Hematopoietic multipotent progenitor cell treated with erythropoietin and hydrocortisone succinate and interleukin-3 and kit ligand, for 4 days (in vitro differentiated cells): ENCODE measurements around the gene ANKMY1.

Experiments used
- DNase-seq: peaks from one replicate; pipeline ENCODE4 v3.0.0-alpha.2; 2015

The ANKMY1 gene

DNA sequence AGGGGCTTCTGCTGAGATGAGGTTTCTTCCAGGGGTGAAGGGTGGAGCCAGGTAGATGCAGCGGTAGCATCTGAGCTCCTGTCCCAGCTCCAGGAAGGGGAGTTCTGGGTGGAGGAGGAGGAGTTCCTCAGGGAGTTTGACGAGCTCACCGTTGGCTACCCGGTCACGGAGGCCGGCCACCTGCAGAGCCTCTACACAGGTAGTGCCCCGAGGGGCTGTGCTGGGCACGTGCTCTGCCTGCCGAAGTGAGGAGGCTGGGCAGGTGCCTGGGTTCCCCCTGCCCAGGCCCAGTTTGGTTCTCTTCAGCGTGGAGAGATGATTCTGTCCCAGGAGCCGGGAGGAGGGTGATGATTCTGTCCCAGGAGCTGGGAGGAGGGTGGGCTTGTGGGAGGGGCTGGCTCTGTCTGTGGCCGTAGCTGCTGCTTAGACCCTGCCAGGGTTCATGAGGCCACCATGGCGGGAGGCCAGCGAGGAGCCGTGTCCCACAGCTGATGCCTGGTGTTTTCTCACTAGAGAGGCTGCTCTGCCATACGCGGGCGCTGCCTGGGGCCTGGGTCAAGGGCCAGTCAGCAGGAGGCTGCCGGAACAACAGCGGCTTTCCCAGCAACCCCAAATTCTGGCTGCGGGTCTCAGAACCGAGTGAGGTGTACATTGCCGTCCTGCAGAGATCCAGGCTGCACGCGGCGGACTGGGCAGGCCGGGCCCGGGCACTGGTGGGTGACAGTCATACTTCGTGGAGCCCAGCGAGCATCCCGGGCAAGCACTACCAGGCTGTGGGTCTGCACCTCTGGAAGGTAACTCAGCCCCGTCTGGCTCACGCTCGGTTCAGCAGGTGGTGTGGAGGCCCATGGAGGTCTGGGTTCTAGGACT is 37.0 kb upstream of the ANKMY1 start:
- no peak for DNase-seq

DNA sequence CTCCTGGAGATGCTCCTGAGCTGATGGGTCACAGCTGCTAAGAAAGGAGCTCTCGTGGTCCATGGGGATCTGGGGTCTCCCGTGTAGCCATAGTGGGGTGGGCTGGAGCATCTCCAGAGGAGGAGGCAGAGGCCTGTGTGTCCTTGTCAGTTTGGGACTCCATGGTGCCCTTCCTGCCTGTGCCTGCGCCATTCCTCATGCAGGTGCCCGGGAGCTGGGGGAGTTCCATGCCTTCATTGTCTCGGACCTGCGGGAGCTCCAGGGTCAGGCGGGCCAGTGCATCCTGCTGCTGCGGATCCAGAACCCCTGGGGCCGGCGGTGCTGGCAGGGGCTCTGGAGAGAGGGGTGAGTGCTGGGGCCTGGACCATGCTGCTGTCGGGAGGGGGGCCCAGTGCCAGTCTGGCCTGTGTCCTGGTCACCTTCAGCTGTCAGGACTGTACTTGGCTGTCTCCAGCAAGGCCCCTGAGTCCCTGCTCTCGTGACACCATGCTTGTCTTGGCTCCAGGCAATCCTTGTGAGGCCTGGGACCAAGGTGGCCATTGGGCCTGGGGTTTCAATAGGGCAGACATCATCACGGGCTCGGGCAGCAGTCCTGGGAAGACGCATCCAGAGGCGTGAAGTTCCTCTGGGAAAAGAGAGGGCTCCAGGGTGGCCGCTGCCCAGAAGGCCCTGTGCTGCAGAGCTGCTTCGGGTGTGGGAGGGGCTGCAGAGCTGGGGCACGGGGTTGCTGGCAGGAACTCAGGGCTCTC is 36.1 kb upstream of the ANKMY1 start:
- DNase-seq: no peak

DNA sequence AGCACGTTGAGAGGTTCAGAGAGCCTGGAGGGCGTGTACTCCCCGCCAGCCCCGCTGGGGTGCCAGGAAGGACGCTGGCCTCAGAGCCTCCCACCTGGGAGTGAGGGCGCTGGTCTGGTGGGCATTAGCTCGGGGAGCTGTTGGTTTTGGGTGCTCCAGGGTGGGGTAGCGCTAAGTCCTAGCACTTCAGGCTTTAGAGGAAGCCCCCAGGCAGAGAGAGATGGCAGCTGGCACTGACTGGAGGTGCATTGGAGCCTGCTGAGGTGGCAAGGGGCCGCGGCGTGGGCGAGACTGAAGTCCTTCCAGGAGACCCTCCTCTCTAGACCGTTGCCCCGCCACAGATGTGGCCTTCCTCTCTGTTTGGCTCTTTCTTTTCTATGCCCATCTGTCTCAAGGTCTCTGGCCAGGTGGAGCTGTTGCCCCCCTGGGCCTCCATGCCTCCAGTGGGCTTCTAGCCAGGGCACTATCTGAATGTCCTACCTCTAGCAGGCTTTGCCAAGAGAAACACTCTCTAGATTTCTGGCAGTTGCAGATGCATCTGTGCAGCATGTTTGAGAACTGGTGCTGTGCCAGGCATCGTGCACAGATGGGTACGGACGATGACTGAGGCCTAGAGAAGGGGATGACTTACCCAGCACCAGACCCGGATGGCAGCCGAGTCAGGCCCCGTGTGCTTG is 35.4 kb upstream of the ANKMY1 start:
- DNase-seq: no peak

- no peak for DNase-seq
Measured at GRCh38 chr2:240591784-240592183, 34.0 kb upstream of the ANKMY1 start.

GRCh38 chr2:240591226-240591625 is 33.4 kb upstream of the ANKMY1 start:
- DNase-seq: no peak

DNA sequence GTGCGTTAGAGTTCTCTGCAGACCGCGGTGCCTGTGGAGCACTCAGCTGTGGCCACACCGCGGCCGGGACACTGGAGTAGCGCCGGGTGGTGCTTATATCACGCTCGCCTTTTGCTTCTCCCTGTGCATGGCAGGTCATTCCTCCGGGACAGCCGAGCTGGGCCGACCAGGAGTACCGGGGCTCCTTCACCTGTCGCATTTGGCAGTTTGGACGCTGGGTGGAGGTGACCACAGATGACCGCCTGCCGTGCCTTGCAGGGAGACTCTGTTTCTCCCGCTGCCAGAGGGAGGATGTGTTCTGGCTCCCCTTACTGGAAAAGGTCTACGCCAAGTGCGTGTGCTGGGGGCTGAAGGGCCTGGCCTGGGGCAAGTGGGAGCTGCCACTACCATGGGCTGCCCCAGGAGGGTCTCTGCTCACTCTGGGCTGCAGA is 32.9 kb upstream of the ANKMY1 start:
- no peak for DNase-seq

DNA sequence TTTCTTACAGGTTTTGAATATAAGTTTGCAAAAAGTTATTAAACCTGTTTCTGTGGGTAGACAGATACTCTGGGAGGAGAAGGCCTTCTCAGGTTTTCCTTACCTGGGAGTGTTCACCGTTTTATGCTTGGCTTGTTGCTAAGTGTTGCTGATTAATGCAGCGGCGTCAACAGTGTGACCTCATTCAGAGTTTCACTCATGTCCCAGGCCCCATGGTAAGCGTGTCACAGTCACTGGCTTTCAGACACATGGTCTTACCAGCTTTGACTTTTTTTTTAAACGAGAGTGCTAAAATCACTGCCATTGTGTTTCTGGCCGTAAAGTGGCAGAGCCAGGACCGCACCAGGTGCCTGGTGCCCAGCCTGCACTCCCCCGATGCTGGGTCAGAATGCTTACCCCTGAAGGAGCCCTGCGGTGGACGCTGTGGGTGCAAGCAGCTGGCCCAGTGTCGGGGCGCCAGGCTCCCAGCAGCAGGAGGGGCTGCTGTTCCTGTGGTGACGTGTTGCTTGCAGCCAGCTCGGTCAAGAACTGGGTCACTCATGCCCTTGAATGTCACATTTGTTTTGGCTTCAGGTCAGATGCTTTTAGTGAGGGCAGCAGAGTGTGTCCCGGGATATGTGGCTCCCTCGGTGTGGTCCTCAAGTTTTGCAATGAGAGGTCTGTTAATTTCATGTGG is 32.2 kb upstream of the ANKMY1 start:
- DNase-seq: no peak

DNA sequence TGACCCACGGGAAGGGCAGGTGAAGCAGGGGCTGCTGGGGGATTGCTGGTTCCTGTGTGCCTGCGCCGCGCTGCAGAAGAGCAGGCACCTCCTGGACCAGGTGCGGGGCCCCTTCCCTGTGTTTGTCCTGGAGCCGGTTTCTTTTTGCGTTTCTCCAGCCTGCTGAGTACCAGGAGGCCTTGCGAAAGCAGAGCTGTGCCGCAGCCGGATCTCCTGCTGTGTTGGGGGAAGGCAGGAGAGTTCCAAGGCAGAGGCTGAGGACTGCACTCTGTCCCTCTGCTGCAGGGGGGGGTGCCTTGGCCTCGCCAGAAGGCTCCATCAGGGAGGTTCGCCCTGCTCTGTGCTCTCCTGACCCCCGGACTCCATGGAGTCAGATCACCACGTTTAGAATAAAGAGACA is 31.6 kb upstream of the ANKMY1 start:
- DNase-seq: no peak

DNA sequence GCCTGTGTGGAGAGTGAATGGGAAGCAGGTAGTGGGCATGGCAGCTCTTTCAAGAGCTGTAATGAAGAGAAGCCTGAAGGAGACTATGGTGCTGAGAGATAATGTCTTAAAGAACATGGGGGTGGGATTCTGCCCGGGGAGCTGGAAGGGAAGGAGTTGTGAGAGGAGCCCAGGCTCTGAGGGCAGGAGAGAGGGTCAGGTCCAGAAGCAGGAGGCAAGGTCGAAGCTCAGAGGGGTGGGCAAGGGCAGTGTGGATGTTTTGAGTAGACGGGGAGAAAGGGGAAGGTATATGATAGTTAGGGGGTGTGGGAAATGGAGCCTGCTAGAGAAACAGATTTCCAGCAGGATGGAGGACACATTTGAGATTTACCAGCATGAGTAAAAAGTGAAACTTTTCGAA is 30.9 kb upstream of the ANKMY1 start:
- no peak for DNase-seq

- no peak for DNase-seq
Measured at GRCh38 chr2:240588006-240588655, 30.3 kb upstream of the ANKMY1 start.

- peak; percentile 72 for DNase-seq
Measured at GRCh38 chr2:240586919-240587800, 29.4 kb upstream of the ANKMY1 start.

DNA sequence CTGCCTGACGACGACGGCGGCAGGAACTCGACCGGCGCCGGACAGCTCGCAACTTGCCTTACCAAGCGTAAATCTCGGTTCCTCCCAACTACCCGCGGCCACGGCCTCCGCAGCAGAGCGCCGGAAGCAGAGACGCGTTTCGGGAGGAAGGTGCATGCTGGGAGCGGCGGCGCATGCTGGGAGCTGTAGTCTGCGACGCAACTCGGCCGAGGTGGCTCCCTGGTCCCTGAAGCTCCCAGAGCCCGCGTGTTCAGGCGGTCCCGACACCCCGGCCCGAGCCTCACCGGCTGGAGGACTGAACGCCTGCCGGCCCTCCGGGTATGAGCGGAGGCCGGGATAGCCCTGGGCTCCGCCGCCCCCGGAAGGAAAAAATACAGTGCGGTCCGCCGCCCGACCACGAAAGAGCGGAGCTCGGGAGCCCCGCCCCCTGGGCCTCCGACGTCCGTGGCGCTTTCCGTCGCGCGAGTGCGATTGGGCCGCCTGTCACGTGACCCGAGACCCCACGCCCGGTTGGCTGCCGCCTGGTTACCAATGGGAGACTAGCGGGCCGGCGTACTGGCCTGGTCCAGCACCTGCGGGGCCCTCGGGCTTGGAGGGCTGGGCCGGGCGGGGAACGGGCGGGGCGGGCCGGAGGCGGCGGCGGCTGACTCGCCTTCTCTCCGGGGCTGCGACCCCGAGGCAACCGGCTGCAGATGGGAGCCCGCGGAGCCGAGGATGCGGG is 28.6 kb upstream of the ANKMY1 start, which contains the start of gene CAPN10:
CAPN10 (plus strand) TSS at position 537 of the 721 bp plus-strand sequence; CDS start at position 715, 178 bp downstream.
- peak; percentile 98 for DNase-seq

DNA sequence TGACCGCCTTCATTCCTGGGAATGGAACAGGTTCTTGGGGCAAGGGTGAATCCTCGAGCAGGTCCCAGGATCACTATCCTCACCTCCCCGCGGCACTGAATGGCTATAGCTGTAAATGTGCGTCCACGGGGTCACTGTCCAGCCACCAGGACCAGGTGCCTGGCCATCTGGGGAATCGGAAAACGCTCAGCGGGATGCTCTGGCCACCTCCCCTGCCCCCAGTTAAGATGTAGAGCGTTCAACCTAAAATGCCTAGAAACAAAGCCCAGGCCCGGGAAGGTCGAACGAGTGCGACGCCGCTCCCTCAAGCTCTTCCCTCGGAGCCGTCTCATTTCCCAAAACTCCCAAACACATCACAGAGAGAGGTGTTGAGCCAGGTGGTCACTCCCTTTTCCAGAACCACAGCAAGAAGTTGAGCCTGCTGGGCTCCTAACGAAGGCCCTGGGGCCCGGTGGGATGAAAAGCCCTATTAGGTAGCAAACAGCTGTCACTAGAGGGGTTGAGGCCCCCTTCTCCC is 28.0 kb upstream of the ANKMY1 start:
- DNase-seq: no peak

DNA sequence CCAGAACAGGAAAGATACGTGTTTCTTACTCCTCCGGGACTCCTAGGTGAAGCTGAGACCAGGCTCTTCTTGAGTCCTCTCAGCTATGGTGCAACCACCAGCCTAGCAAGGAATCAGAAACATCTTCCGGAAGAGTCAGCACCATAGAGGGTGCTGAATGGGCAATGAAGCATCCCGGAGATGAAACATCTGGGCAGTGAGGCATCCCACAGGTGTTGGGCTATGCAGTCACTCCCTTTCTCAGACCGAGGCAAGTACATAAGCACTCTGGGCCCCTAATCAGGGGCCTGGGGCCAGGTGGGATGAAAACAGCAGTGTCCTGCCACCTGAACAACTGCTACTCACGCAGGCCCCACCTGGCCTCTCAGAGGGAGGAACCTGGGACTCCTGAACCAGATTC is 27.3 kb upstream of the ANKMY1 start:
- DNase-seq: no peak

DNA sequence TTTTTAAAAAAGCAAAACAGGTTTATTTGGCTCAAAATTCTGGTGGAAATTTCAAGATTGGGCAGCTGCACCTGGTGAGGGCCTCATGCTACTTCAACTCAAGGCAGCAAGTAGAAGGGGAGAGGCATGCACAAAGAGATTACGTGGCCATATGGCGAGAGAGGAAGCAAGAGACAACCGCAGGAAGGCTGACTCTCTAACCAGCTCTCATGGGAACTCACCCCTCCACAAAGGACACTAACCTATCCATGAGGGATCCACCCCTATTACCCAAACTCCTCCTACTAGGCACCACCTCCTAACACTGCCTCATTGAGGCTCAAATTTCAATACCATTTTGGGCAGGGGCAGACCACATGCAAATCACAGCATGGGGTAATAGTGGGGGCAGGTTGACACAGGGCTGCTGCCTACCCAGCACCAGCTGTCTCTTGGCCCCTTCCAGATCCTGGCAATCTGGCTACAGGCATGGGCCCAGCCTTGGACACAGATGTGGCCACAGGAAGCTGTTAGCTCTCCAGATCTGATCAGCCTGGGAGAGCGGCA is 26.8 kb upstream of the ANKMY1 start:
- peak; percentile 71 for DNase-seq

- no peak for DNase-seq
Measured at GRCh38 chr2:240583774-240584173, 26.0 kb upstream of the ANKMY1 start.

- no peak for DNase-seq
Measured at GRCh38 chr2:240582781-240583180, 25.0 kb upstream of the ANKMY1 start.

DNA sequence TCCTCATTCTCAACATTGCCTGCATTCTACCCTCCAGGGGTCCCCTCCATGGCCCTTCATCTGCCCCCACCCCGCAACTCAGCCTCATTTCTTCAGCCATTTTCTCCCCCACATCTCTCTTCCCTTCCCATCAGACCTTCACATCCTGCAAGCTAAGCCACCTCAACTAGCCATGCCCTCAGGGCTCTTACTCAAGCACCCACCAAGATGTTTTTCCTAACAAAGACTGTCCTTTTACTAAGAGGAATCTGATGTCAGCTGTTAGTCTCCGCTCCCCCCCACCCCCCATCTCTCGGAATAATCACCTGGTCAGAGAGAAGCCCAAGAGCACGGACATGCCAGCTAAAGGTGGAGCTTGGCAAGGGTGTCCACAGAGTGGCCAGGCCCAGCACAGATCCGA is 24.0 kb upstream of the ANKMY1 start:
- DNase-seq: no peak

- DNase-seq: peak; percentile 30
Measured at GRCh38 chr2:240579771-240580614, 22.2 kb upstream of the ANKMY1 start.
